ENCODE data around the gene ST8SIA1. TPM values are rescaled to one million over a fixed set of nuclear protein-coding genes. Genes with fewer than 3 reads are reported as not detected.

ST8SIA1 gene
- total RNA-seq, 1 experiment from 2014 or later: not detected

DNA sequence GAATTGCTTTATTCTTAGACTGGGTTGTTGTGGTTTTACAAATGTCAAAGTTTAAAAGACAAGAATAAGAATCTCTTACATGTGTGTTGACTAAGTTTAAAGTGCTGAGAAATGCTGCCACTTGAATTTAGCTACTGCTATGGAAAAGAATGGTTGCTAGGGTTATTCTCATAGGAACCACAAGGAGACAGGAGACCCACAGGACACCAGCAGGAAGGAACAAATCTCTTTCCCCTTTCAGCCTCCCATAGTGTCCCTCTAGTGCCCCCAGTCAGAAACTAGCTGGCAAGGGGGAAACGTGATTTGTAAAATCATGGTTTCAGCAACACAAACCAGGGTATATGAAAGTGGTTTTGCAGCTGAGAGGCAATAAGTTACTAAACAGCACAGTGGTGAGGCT lies 102.7 kb downstream of the ST8SIA1 start:
- no peaks in the 10 kb centered on the region for H4K20me1 ChIP-seq (ENCODE audit: insufficient read depth)
- ChIA-PET RAD21 (ENCODE audit: low non-redundant PET in 1 of 2, low total read pairs in 2 of 2, uncharacterized antibody in 2 of 2, unreplicated experiment in 2 of 2) (no interaction called here), CTCF (no interaction called here), POLR2A (no interaction called here)
- H3K9me3 ChIP-seq (ENCODE audit: control insufficient read depth in 1 of 2, insufficient read depth in 1 of 2, low read depth in 1 of 2, low read length in 2 of 2): no peaks in the 10 kb centered on the region
- H3K27ac ChIP-seq (ENCODE audit: low read depth, low read length): no peak overlapping the region
- BruUV-seq (replicated peaks): no TSS peak
- H3K4me1 ChIP-seq (ENCODE audit: control insufficient read depth in 1 of 2, insufficient read depth in 2 of 2, low read length in 2 of 2): no peaks in the 10 kb centered on the region
- H3K27me3 ChIP-seq (ENCODE audit: insufficient read depth, low read length): no peaks in the 10 kb centered on the region
- no peaks in the 10 kb centered on the region for H3K79me2 ChIP-seq (ENCODE audit: insufficient read depth, low read length)
- H2AFZ ChIP-seq (ENCODE audit: low read depth, low read length, poor library complexity, severe bottlenecking): no peak overlapping the region
- no peak for ATAC-seq
- H3K9me2 ChIP-seq (ENCODE audit: insufficient read depth): no peaks in the 10 kb centered on the region
- H3K9ac ChIP-seq (ENCODE audit: low read length): no peak overlapping the region
- H3K4me2 ChIP-seq (ENCODE audit: low read length): no peak overlapping the region
- TF ChIP-seq RAD21 (IDR thresholded peaks at IDR 0.05; ENCODE audit: low read depth): 0 out of 2 replicates have a peak, but pooled peaks have one; percentile 4
- TF ChIP-seq, protein P1, sequence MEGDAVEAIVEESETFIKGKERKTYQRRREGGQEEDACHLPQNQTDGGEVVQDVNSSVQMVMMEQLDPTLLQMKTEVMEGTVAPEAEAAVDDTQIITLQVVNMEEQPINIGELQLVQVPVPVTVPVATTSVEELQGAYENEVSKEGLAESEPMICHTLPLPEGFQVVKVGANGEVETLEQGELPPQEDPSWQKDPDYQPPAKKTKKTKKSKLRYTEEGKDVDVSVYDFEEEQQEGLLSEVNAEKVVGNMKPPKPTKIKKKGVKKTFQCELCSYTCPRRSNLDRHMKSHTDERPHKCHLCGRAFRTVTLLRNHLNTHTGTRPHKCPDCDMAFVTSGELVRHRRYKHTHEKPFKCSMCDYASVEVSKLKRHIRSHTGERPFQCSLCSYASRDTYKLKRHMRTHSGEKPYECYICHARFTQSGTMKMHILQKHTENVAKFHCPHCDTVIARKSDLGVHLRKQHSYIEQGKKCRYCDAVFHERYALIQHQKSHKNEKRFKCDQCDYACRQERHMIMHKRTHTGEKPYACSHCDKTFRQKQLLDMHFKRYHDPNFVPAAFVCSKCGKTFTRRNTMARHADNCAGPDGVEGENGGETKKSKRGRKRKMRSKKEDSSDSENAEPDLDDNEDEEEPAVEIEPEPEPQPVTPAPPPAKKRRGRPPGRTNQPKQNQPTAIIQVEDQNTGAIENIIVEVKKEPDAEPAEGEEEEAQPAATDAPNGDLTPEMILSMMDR (IDR thresholded peaks at IDR 0.05 in 2 of 3, conservative IDR thresholded peaks at IDR 0.05 in 1 of 3; ENCODE audit: borderline replicate concordance in 1 of 3, insufficient read depth in 1 of 3, low read depth in 2 of 3, low read length in 2 of 3): peak in 2 of 3 experiments; percentile 1 to 18; a peak in 1 of 6 replicates
- no peak for TF ChIP-seq CBX3 (IDR thresholded peaks at IDR 0.05; ENCODE audit: low read depth)
- no peaks in the 10 kb centered on the region for H3K36me3 ChIP-seq (ENCODE audit: control insufficient read depth in 1 of 2, insufficient read depth in 2 of 2, low read length in 2 of 2)
- intact Hi-C loops (cut with micrococcal nuclease): no loop called here
- no peak for DNase-seq (ENCODE audit: low read depth, low spot score)
- H3K4me3 ChIP-seq (replicated peaks in 1 of 2; ENCODE audit: low read depth in 1 of 2, low read length in 2 of 2): no peak overlapping the region

DNA sequence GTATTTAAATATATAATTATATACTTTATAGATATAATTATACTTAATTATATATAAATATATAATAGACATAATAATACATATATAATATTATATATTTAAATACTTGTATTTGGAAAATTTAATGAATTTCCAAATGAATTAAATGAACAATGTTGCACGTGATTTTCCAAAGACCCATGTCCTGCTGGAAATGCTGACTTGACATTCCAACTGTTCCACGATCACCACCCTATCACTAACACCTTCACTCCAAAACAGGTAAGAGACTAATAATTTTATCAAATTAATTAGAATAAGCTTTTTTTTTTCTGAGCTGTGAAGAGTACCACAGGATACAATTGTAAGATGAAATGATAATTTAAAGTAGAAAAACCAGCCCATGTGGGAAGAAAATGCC lies 103.4 kb downstream of the ST8SIA1 start:
- Histone ChIP-seq H3K79me2 (ENCODE audit: insufficient read depth, low read length) (no peaks in the 10 kb centered on the region), H3K9me3 (ENCODE audit: control insufficient read depth in 1 of 2, insufficient read depth in 1 of 2, low read depth in 1 of 2, low read length in 2 of 2) (no peaks in the 10 kb centered on the region), H3K27ac (ENCODE audit: low read depth, low read length) (no peak overlapping the region), H4K20me1 (ENCODE audit: insufficient read depth) (no peaks in the 10 kb centered on the region), H3K36me3 (ENCODE audit: control insufficient read depth in 1 of 2, insufficient read depth in 2 of 2, low read length in 2 of 2) (no peaks in the 10 kb centered on the region), H3K4me2 (ENCODE audit: low read length) (no peak overlapping the region), H3K27me3 (ENCODE audit: insufficient read depth, low read length) (no peaks in the 10 kb centered on the region), H3K4me1 (ENCODE audit: control insufficient read depth in 1 of 2, insufficient read depth in 2 of 2, low read length in 2 of 2) (no peaks in the 10 kb centered on the region), H3K9ac (ENCODE audit: low read length) (no peak overlapping the region), H3K9me2 (ENCODE audit: insufficient read depth) (no peaks in the 10 kb centered on the region), H3K4me3 (replicated peaks in 1 of 2; ENCODE audit: low read depth in 1 of 2, low read length in 2 of 2) (no peak overlapping the region), H2AFZ (ENCODE audit: low read depth, low read length, poor library complexity, severe bottlenecking) (no peak overlapping the region)
- ChIA-PET RAD21 (ENCODE audit: low non-redundant PET in 1 of 2, low total read pairs in 2 of 2, uncharacterized antibody in 2 of 2, unreplicated experiment in 2 of 2) (no interaction called here), CTCF (no interaction called here), POLR2A (no interaction called here)
- ATAC-seq: no peak
- intact Hi-C loops (cut with micrococcal nuclease): no loop called here
- no TSS peak for BruUV-seq (replicated peaks)
- no peak for TF ChIP-seq ZFX (IDR thresholded peaks at IDR 0.05)
- TF ChIP-seq TCF7L2 (IDR thresholded peaks at IDR 0.05; ENCODE audit: borderline replicate concordance, extremely low read depth, insufficient read depth, insufficient read length): no peak
- TF ChIP-seq EZH2 (IDR thresholded peaks at IDR 0.05): no peak
- no peak for TF ChIP-seq SRF (IDR thresholded peaks at IDR 0.05; ENCODE audit: low read depth)
- TF ChIP-seq YY1 (IDR thresholded peaks at IDR 0.05; ENCODE audit: extremely low read depth, insufficient replicate concordance, low read depth, low read length): no peak
- no peak for TF ChIP-seq SIN3A (IDR thresholded peaks at IDR 0.05; ENCODE audit: low read depth)
- no peak for TF ChIP-seq RAD21 (IDR thresholded peaks at IDR 0.05; ENCODE audit: low read depth)
- TF ChIP-seq CBX3 (IDR thresholded peaks at IDR 0.05; ENCODE audit: low read depth): no peak
- no peak for DNase-seq (ENCODE audit: low read depth, low spot score)
